ENCODE measurements around the gene GALNT17.

DNA sequence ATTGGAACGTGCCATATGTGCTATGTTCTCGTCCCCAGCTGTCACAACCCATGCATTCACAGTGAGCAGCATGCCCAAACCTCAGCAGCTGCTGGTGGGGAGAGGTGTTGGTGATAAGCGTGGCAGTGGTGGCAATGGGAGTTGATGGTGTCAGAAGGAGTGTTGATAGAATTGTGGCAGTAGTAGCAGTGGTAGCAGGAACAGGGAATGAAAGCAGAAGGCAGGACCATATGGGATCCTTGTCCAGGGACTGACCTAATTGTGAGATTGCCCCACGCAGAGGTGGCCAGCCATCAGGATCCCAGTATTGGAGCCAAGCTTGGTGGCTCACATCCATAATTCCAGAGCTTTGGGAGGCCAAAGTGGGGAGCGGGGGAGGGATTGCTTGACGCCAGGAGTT is 276.3 kb downstream of the GALNT17 start:
- TF ChIP-seq, protein P1, sequence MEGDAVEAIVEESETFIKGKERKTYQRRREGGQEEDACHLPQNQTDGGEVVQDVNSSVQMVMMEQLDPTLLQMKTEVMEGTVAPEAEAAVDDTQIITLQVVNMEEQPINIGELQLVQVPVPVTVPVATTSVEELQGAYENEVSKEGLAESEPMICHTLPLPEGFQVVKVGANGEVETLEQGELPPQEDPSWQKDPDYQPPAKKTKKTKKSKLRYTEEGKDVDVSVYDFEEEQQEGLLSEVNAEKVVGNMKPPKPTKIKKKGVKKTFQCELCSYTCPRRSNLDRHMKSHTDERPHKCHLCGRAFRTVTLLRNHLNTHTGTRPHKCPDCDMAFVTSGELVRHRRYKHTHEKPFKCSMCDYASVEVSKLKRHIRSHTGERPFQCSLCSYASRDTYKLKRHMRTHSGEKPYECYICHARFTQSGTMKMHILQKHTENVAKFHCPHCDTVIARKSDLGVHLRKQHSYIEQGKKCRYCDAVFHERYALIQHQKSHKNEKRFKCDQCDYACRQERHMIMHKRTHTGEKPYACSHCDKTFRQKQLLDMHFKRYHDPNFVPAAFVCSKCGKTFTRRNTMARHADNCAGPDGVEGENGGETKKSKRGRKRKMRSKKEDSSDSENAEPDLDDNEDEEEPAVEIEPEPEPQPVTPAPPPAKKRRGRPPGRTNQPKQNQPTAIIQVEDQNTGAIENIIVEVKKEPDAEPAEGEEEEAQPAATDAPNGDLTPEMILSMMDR (conservative IDR thresholded peaks at IDR 0.05; ENCODE audit: low read depth, low read length) = no peak
- TF ChIP-seq EZH2 (IDR thresholded peaks at IDR 0.05; ENCODE audit: borderline replicate concordance, low read depth, low read length, poor library complexity, severe bottlenecking) = no peak

All from A673 (cell line).